HepG2 (cell line): ENCODE measurements around the gene SH2D3C. TPM values are rescaled to one million over a fixed set of nuclear protein-coding genes. Genes with fewer than 3 reads are reported as not detected.

Source experiments
- CAMTA2 ChIP-seq: sonication (generic); formaldehyde crosslinking; IDR thresholded peaks from 2 replicates; pipeline ENCODE4 v1.4.0; 2020; ENCODE audit warnings: mild to moderate bottlenecking, missing genetic modification reagents, borderline replicate concordance
- CEBPB ChIP-seq: IDR thresholded peaks from 2 replicates; pipeline ENCODE4 v1.6.1; 2011; ENCODE audit warnings: low read depth, low read length, improper control_type of control experiment, borderline replicate concordance
- FOXK1 ChIP-seq: sonication (generic); formaldehyde crosslinking; IDR thresholded peaks from 2 replicates; pipeline ENCODE4 v1.4.0; 2020; ENCODE audit warnings: low read depth, missing genetic modification reagents, borderline replicate concordance
- KDM6A ChIP-seq: IDR thresholded peaks from 2 replicates; pipeline ENCODE4 v1.6.1; 2016; ENCODE audit warnings: low read depth
- NRL ChIP-seq: sonication (generic); formaldehyde crosslinking; IDR thresholded peaks from 2 replicates; pipeline ENCODE4 v1.5.0; 2020; ENCODE audit warnings: missing genetic modification reagents, mild to moderate bottlenecking, moderate library complexity, borderline replicate concordance
- REPIN1 ChIP-seq: sonication (generic); formaldehyde crosslinking; IDR thresholded peaks from 2 replicates; pipeline ENCODE4 v1.8.0; 2022; ENCODE audit warnings: missing genetic modification reagents, low read depth, mild to moderate bottlenecking, borderline replicate concordance
- SP5 ChIP-seq: IDR thresholded peaks from 2 replicates; pipeline ENCODE4 v1.6.1; 2016; ENCODE audit warnings: low read depth, borderline replicate concordance
- STAG1 ChIP-seq: sonication (generic); formaldehyde crosslinking; IDR thresholded peaks from 2 replicates; pipeline ENCODE4 v1.4.0; 2020; ENCODE audit warnings: missing genetic modification reagents
- TEAD3 ChIP-seq: optimal IDR thresholded peaks from 2 replicates; pipeline ENCODE3; 2016; ENCODE audit warnings: borderline replicate concordance
- ZFYVE20 ChIP-seq: sonication (generic); formaldehyde crosslinking; IDR thresholded peaks from 2 replicates; pipeline ENCODE4 v1.8.0; 2023; ENCODE audit warnings: low read depth, mild to moderate bottlenecking, moderate library complexity, missing genetic modification reagents, borderline replicate concordance
- ZMYM3 ChIP-seq: sonication (generic); formaldehyde crosslinking; IDR thresholded peaks from 2 replicates; pipeline ENCODE4 v1.5.1; 2020; ENCODE audit warnings: mild to moderate bottlenecking, missing genetic modification reagents
- ZNF672 ChIP-seq: sonication (generic); formaldehyde crosslinking; IDR thresholded peaks from 2 replicates; pipeline ENCODE4 v1.8.1; 2022; ENCODE audit warnings: missing genetic modification reagents
- polyA plus RNA-seq, 8 experiments: library from polyadenylated mRNA; depleted of rRNA in 3 of 8; stranded (reverse) in 7 of 8; unstranded in 1 of 8; fragments of >200 nt; fragmentation: Illumina TruSeq in 4 of 8; extraction: Trizol in 4 of 8; gene quantifications; 2 replicates each; pipeline versions ENCODE4 v1.2.1 to v1.2.3, GENCODE V29; 2011 to 2016; ENCODE audit warnings: low read depth in 4 of 8, missing spikeins in 1 of 8, mixed read lengths in 1 of 8; ENCODE audit not compliant: insufficient read depth in 1 of 8
- total RNA-seq, 5 experiments: library from RNA; depleted of rRNA; stranded (reverse); fragments of >200 nt; fragmentation: Illumina TruSeq; extraction: Trizol; gene quantifications; 2 replicates each; pipeline ENCODE4 v1.2.3, GENCODE V29; 2016; ENCODE audit warnings: low read depth in 1 of 5
- TF ChIP-seq, protein P1 (sequence below): sonication (generic); formaldehyde crosslinking; IDR thresholded peaks from 2 replicates; pipeline ENCODE4 v1.5.0; 2020; ENCODE audit warnings: mild to moderate bottlenecking, missing genetic modification reagents, borderline replicate concordance
- TF ChIP-seq, protein P2 (sequence below): sonication (generic); formaldehyde crosslinking; conservative IDR thresholded peaks from 2 replicates; pipeline ENCODE4 v1.5.0; 2020; ENCODE audit warnings: missing genetic modification reagents
- TF ChIP-seq, protein P3 (sequence below): sonication (generic); formaldehyde crosslinking; IDR thresholded peaks from 2 replicates; pipeline ENCODE4 v1.4.0; 2020; ENCODE audit warnings: missing genetic modification reagents, borderline replicate concordance
- TF ChIP-seq, protein P4 (sequence below): sonication (generic); formaldehyde crosslinking; conservative IDR thresholded peaks from 2 replicates; pipeline ENCODE4 v1.4.0; 2020; ENCODE audit warnings: missing genetic modification reagents

Gene SH2D3C
- total and polyA plus RNA-seq, 2 of the 13 experiments (the other 11 are each of a cell fraction or from before 2014, with no cell fraction given): not detected

DNA sequence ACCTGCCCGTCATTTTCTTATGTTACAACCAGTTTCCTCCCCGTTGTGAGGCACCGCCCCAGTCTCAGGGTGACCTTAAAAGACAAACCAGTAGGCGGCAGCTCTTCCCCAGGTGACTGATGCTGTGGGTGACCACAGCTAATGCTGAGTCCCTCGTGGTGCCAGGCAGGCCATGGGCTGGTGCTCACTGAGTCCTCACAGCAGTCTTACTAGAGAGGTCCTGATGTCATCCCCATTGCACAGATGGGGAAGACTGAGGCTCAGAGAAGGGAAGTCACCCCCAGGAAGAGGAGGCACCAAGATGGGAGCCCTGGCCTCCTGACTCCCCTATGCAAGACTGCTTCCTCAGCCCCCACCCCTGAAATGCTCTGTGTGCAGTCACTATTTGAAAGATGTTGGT lies 70.7 kb downstream of the SH2D3C start (continued):
- TF ChIP-seq, protein P1, sequence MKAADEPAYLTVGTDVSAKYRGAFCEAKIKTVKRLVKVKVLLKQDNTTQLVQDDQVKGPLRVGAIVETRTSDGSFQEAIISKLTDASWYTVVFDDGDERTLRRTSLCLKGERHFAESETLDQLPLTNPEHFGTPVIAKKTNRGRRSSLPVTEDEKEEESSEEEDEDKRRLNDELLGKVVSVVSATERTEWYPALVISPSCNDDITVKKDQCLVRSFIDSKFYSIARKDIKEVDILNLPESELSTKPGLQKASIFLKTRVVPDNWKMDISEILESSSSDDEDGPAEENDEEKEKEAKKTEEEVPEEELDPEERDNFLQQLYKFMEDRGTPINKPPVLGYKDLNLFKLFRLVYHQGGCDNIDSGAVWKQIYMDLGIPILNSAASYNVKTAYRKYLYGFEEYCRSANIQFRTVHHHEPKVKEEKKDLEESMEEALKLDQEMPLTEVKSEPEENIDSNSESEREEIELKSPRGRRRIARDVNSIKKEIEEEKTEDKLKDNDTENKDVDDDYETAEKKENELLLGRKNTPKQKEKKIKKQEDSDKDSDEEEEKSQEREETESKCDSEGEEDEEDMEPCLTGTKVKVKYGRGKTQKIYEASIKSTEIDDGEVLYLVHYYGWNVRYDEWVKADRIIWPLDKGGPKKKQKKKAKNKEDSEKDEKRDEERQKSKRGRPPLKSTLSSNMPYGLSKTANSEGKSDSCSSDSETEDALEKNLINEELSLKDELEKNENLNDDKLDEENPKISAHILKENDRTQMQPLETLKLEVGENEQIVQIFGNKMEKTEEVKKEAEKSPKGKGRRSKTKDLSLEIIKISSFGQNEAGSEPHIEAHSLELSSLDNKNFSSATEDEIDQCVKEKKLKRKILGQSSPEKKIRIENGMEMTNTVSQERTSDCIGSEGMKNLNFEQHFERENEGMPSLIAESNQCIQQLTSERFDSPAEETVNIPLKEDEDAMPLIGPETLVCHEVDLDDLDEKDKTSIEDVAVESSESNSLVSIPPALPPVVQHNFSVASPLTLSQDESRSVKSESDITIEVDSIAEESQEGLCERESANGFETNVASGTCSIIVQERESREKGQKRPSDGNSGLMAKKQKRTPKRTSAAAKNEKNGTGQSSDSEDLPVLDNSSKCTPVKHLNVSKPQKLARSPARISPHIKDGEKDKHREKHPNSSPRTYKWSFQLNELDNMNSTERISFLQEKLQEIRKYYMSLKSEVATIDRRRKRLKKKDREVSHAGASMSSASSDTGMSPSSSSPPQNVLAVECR (CRISPR knock-in tag): no peak
- TF ChIP-seq, protein P2, sequence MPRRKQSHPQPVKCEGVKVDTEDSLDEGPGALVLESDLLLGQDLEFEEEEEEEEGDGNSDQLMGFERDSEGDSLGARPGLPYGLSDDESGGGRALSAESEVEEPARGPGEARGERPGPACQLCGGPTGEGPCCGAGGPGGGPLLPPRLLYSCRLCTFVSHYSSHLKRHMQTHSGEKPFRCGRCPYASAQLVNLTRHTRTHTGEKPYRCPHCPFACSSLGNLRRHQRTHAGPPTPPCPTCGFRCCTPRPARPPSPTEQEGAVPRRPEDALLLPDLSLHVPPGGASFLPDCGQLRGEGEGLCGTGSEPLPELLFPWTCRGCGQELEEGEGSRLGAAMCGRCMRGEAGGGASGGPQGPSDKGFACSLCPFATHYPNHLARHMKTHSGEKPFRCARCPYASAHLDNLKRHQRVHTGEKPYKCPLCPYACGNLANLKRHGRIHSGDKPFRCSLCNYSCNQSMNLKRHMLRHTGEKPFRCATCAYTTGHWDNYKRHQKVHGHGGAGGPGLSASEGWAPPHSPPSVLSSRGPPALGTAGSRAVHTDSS: no peak
- TF ChIP-seq SP5 (CRISPR knock-in tag): no peak
- TF ChIP-seq, protein P3, sequence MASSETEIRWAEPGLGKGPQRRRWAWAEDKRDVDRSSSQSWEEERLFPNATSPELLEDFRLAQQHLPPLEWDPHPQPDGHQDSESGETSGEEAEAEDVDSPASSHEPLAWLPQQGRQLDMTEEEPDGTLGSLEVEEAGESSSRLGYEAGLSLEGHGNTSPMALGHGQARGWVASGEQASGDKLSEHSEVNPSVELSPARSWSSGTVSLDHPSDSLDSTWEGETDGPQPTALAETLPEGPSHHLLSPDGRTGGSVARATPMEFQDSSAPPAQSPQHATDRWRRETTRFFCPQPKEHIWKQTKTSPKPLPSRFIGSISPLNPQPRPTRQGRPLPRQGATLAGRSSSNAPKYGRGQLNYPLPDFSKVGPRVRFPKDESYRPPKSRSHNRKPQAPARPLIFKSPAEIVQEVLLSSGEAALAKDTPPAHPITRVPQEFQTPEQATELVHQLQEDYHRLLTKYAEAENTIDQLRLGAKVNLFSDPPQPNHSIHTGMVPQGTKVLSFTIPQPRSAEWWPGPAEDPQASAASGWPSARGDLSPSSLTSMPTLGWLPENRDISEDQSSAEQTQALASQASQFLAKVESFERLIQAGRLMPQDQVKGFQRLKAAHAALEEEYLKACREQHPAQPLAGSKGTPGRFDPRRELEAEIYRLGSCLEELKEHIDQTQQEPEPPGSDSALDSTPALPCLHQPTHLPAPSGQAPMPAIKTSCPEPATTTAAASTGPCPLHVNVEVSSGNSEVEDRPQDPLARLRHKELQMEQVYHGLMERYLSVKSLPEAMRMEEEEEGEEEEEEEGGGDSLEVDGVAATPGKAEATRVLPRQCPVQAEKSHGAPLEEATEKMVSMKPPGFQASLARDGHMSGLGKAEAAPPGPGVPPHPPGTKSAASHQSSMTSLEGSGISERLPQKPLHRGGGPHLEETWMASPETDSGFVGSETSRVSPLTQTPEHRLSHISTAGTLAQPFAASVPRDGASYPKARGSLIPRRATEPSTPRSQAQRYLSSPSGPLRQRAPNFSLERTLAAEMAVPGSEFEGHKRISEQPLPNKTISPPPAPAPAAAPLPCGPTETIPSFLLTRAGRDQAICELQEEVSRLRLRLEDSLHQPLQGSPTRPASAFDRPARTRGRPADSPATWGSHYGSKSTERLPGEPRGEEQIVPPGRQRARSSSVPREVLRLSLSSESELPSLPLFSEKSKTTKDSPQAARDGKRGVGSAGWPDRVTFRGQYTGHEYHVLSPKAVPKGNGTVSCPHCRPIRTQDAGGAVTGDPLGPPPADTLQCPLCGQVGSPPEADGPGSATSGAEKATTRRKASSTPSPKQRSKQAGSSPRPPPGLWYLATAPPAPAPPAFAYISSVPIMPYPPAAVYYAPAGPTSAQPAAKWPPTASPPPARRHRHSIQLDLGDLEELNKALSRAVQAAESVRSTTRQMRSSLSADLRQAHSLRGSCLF: no peak
- no peak for TF ChIP-seq NRL (CRISPR knock-in tag)
- TF ChIP-seq ZNF672: no peak
- TF ChIP-seq KDM6A (CRISPR knock-in tag): no peak
- TF ChIP-seq FOXK1: no peak
- TF ChIP-seq ZFYVE20 (CRISPR knock-in tag): no peak
- no peak for TF ChIP-seq TEAD3 (CRISPR knock-in tag)
- TF ChIP-seq CAMTA2 (CRISPR knock-in tag): no peak
- no peak for TF ChIP-seq CEBPB
- TF ChIP-seq STAG1 (CRISPR knock-in tag): peak; percentile 55
- no peak for TF ChIP-seq REPIN1
- 0 out of 2 replicates have a peak, but pooled peaks have one; percentile 21 for TF ChIP-seq ZMYM3 (CRISPR knock-in tag)
- TF ChIP-seq, protein P4, sequence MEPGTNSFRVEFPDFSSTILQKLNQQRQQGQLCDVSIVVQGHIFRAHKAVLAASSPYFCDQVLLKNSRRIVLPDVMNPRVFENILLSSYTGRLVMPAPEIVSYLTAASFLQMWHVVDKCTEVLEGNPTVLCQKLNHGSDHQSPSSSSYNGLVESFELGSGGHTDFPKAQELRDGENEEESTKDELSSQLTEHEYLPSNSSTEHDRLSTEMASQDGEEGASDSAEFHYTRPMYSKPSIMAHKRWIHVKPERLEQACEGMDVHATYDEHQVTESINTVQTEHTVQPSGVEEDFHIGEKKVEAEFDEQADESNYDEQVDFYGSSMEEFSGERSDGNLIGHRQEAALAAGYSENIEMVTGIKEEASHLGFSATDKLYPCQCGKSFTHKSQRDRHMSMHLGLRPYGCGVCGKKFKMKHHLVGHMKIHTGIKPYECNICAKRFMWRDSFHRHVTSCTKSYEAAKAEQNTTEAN (CRISPR knock-in tag): no peak
